IMR-90 (cell line): ENCODE results near the gene COQ2. TPM values are rescaled to one million over a fixed set of nuclear protein-coding genes. Genes with fewer than 3 reads are reported as not detected.

Experiments
- ATAC-seq: fragments of 200-7000 bp; cut with Tn5 transposase; 2 replicates; pipeline ENCODE4 v1.9.1; 2020; ENCODE audit warnings: low read depth, mild to moderate bottlenecking, moderate library complexity
- BruUV-seq: library from RNA; stranded (reverse); fragments of 400-500 nt; replicated peaks from 2 replicates; lab custom pipeline; 2021; lab: Mats Ljungman, UMichigan
- CTCF ChIA-PET: fragments of 300-600 bp; formaldehyde crosslinking; extraction: SDS; loops from one replicate; lab custom pipeline; 2021; ENCODE audit warnings: antibody characterized with exemption; lab: Yijun Ruan, JAX
- POLR2A ChIA-PET: fragments of 300-600 bp; sonication (Branson Sonifier 250); formaldehyde crosslinking; loops from one replicate; lab custom pipeline; 2022; ENCODE audit warnings: antibody characterized with exemption; ENCODE audit not compliant: unreplicated experiment; lab: Charles Lee
- DNase-seq: peaks from one replicate; pipeline ENCODE4 v3.0.0; 2013
- H2AFZ ChIP-seq: replicated peaks from 2 replicates; pipeline ENCODE3; 2013; ENCODE audit warnings: low read length, mild to moderate bottlenecking; ENCODE audit not compliant: poor library complexity
- H2AK5ac ChIP-seq: 2 replicates; pipeline ENCODE4 v1.6.1; 2013; ENCODE audit warnings: low read depth, low read length, inconsistent platforms
- H2AK9ac ChIP-seq: replicated peaks from 2 replicates; pipeline ENCODE3; 2013; ENCODE audit warnings: mild to moderate bottlenecking, low read depth, low read length, moderate library complexity; ENCODE audit not compliant: poor library complexity
- H2BK120ac ChIP-seq: 2 replicates; pipeline ENCODE4 v1.6.1; 2013; ENCODE audit warnings: low read depth, low read length, inconsistent platforms
- H2BK15ac ChIP-seq: 3 replicates; pipeline ENCODE4 v1.6.1; 2013; ENCODE audit warnings: low read depth, low read length, inconsistent platforms
- H2BK20ac ChIP-seq: 2 replicates; pipeline ENCODE4 v1.6.1; 2013; ENCODE audit warnings: low read depth, mild to moderate bottlenecking, inconsistent platforms, low read length, moderate library complexity
- H2BK5ac ChIP-seq: 2 replicates; pipeline ENCODE4 v1.6.1; 2013; ENCODE audit warnings: mild to moderate bottlenecking, low read depth, low read length, inconsistent platforms; ENCODE audit not compliant: poor library complexity, severe bottlenecking
- H3K14ac ChIP-seq: replicated peaks from 2 replicates; pipeline ENCODE4 v1.6.1; 2013; ENCODE audit warnings: low read depth, low read length, inconsistent platforms
- H3K18ac ChIP-seq: 2 replicates; pipeline ENCODE4 v1.6.1; 2013; ENCODE audit warnings: low read depth, low read length, control low read depth
- H3K23ac ChIP-seq: 2 replicates; pipeline ENCODE4 v1.6.1; 2013; ENCODE audit warnings: low read depth, low read length, inconsistent platforms
- H3K27ac ChIP-seq: 2 replicates; pipeline ENCODE4 v1.5.1; 2013; ENCODE audit warnings: mild to moderate bottlenecking, control low read depth, low read length; ENCODE audit not compliant: insufficient read depth
- H3K27me3 ChIP-seq: 2 replicates; pipeline ENCODE4 v1.6.1; 2013; ENCODE audit warnings: low read length; ENCODE audit not compliant: control insufficient read depth, insufficient read depth
- H3K36me3 ChIP-seq: 2 replicates; pipeline ENCODE4 v1.6.1; 2013; ENCODE audit warnings: low read length, mixed read lengths; ENCODE audit not compliant: control insufficient read depth, insufficient read depth
- H3K4ac ChIP-seq: 2 replicates; pipeline ENCODE4 v1.6.1; 2013; ENCODE audit warnings: low read depth, low read length, inconsistent platforms
- H3K4me1 ChIP-seq: 2 replicates; pipeline ENCODE4 v1.6.1; 2013; ENCODE audit warnings: low read length, mixed read lengths; ENCODE audit not compliant: control insufficient read depth, insufficient read depth
- H3K4me2 ChIP-seq: 2 replicates; pipeline ENCODE4 v1.6.1; 2013; ENCODE audit warnings: low read depth, mild to moderate bottlenecking, control low read depth, low read length, moderate library complexity
- H3K4me3 ChIP-seq: 2 replicates; pipeline ENCODE4 v1.5.1; 2013; ENCODE audit warnings: low read depth, mild to moderate bottlenecking, control low read depth, low read length, moderate library complexity; ENCODE audit not compliant: insufficient read depth
- H3K56ac ChIP-seq: 2 replicates; pipeline ENCODE4 v1.6.1; 2013; ENCODE audit warnings: low read length, inconsistent platforms; ENCODE audit not compliant: insufficient read depth; ENCODE audit errors: extremely low read depth
- H3K79me1 ChIP-seq, 2 experiments: 2 replicates each; pipeline ENCODE4 v1.6.1; 2013; ENCODE audit warnings: low read length in 2 of 2, inconsistent platforms in 1 of 2, low read depth in 1 of 2
- H3K9ac ChIP-seq: 2 replicates; pipeline ENCODE4 v1.6.1; 2013; ENCODE audit warnings: low read depth, low read length, control low read depth
- H3K9me1 ChIP-seq: 2 replicates; pipeline ENCODE4 v1.6.1; 2013; ENCODE audit warnings: low read length, inconsistent platforms; ENCODE audit not compliant: insufficient read depth
- H3K9me3 ChIP-seq: 2 replicates; pipeline ENCODE4 v1.6.1; 2013; ENCODE audit warnings: low read length; ENCODE audit not compliant: control insufficient read depth, insufficient read depth
- H4K20me1 ChIP-seq: 2 replicates; pipeline ENCODE4 v1.6.1; 2013; ENCODE audit warnings: low read length, inconsistent platforms; ENCODE audit not compliant: insufficient read depth
- H4K5ac ChIP-seq: 2 replicates; pipeline ENCODE4 v1.6.1; 2013; ENCODE audit warnings: mild to moderate bottlenecking, low read depth, low read length, control low read depth
- H4K8ac ChIP-seq, 2 experiments: 2 replicates each; pipeline ENCODE4 v1.6.1; 2013; ENCODE audit warnings: low read depth in 2 of 2, low read length in 2 of 2, control low read depth in 1 of 2, inconsistent platforms in 1 of 2
- H4K91ac ChIP-seq: 2 replicates; pipeline ENCODE4 v1.6.1; 2013; ENCODE audit warnings: low read depth, low read length, inconsistent platforms; ENCODE audit not compliant: insufficient read depth
- BHLHE40 ChIP-seq: fragments of 150-350 bp; IDR thresholded peaks from 2 replicates; pipeline ENCODE4 v1.6.1; 2016; ENCODE audit warnings: mild to moderate bottlenecking, low read depth, low read length
- ELK1 ChIP-seq: fragments of 150-350 bp; IDR thresholded peaks from 2 replicates; pipeline ENCODE4 v1.6.1; 2016; ENCODE audit warnings: low read depth, mild to moderate bottlenecking, low read length, moderate library complexity, borderline replicate concordance
- MAZ ChIP-seq: IDR thresholded peaks from 2 replicates; pipeline ENCODE4 v1.6.1; 2012; ENCODE audit warnings: low read depth, mild to moderate bottlenecking, low read length, improper control_type of control experiment, moderate library complexity, borderline replicate concordance
- MXI1 ChIP-seq: IDR thresholded peaks from 2 replicates; pipeline ENCODE4 v1.6.1; 2012; ENCODE audit warnings: low read depth, mild to moderate bottlenecking, low read length, moderate library complexity, borderline replicate concordance
- NFE2L2 ChIP-seq: fragments of 150-350 bp; IDR thresholded peaks from 2 replicates; pipeline ENCODE4 v1.6.1; 2016; ENCODE audit warnings: low read depth, mild to moderate bottlenecking, low read length
- RAD21 ChIP-seq: IDR thresholded peaks from 2 replicates; pipeline ENCODE4 v1.6.1; 2012; ENCODE audit warnings: low read length, improper control_type of control experiment
- RCOR1 ChIP-seq: IDR thresholded peaks from 2 replicates; pipeline ENCODE4 v1.6.1; 2012; ENCODE audit warnings: mild to moderate bottlenecking, low read length, improper control_type of control experiment; ENCODE audit not compliant: insufficient replicate concordance
- WGBS, 2 experiments: methylation state at CpG; one replicate each; pipeline versions ENCODE4 v1.1.5 to v1.1.7; 2013; ENCODE audit warnings: missing lambda C conversion rate in 2 of 2; ENCODE audit not compliant: insufficient read length in 1 of 2; ENCODE audit errors: extremely low coverage in 2 of 2; 5-methylcytosine and 5-hydroxymethylcytosine counted together
- dilution Hi-C: fragments of 300-500 bp; cut with HindIII; formaldehyde crosslinking; loops from one replicate; pipeline ENCODE4 v1.14.3; 2018; ENCODE audit warnings: low sequenced_read_pairs; ENCODE audit not compliant: unreplicated experiment
- in situ Hi-C: fragments of 300-500 bp; cut with MboI; formaldehyde crosslinking; loops from 3 replicates; pipeline ENCODE4 v1.14.3; 2019; ENCODE audit warnings: low sequenced_read_pairs, inconsistent platforms, mixed read lengths
- intact Hi-C: fragments of 100-400 bp; cut with micrococcal nuclease; formaldehyde crosslinking; loops from 2 replicates; pipeline ENCODE4 v1.10.0; 2022
- polyA plus RNA-seq, 3 experiments: library from polyadenylated mRNA; depleted of rRNA; stranded (reverse); fragments of >200 nt; gene quantifications; 2 replicates each; pipeline ENCODE4 v1.2.3, GENCODE V29; 2012; ENCODE audit warnings: low replicate concordance in 1 of 3
- total RNA-seq: library from RNA; depleted of rRNA; stranded (reverse); fragments of >200 nt; gene quantifications from 2 replicates; pipeline ENCODE4 v1.2.3, GENCODE V29; 2012
- TF ChIP-seq, protein P1 (sequence below): conservative IDR thresholded peaks from 2 replicates; pipeline ENCODE4 v1.5.1; 2012; ENCODE audit warnings: mild to moderate bottlenecking, low read depth, low read length, improper control_type of control experiment

COQ2 gene
- total and polyA plus RNA-seq, 2 of the 4 experiments (the other 2 are of a cell fraction), result 7.3 to 7.4 TPM

GRCh38 chr4:83331956-83332355 is 47.4 kb upstream of the COQ2 start:
- H2BK5ac ChIP-seq, result no peak overlapping the region
- H3K79me1 ChIP-seq, result no peaks in the 10 kb centered on the region
- H2AFZ ChIP-seq, result no peak overlapping the region
- CTCF ChIA-PET, result interaction anchor here (1.2 kb wide), 1 partner anchor 12 kb away, joined by 3 read pairs; no protein-coding TSS in a partner anchor
- H2BK120ac ChIP-seq, result no peak overlapping the region
- dilution Hi-C loops, result no loop called here
- in situ Hi-C loops, result no loop called here
- no peak overlapping the region for H3K4me3 ChIP-seq
- H4K5ac ChIP-seq, result no peak overlapping the region
- no peak overlapping the region for H2BK15ac ChIP-seq
- H3K27ac ChIP-seq, result no peak overlapping the region
- H3K4ac ChIP-seq, result no peak overlapping the region
- H2AK5ac ChIP-seq, result no peak overlapping the region
- H3K18ac ChIP-seq, result no peak overlapping the region
- ATAC-seq (no peak), DNase-seq (no peak)
- no peak overlapping the region for H3K4me2 ChIP-seq
- intact Hi-C loops, result no loop called here
- TF ChIP-seq MAZ, result no peak
- TF ChIP-seq RCOR1, result no peak
- TF ChIP-seq, protein P1, sequence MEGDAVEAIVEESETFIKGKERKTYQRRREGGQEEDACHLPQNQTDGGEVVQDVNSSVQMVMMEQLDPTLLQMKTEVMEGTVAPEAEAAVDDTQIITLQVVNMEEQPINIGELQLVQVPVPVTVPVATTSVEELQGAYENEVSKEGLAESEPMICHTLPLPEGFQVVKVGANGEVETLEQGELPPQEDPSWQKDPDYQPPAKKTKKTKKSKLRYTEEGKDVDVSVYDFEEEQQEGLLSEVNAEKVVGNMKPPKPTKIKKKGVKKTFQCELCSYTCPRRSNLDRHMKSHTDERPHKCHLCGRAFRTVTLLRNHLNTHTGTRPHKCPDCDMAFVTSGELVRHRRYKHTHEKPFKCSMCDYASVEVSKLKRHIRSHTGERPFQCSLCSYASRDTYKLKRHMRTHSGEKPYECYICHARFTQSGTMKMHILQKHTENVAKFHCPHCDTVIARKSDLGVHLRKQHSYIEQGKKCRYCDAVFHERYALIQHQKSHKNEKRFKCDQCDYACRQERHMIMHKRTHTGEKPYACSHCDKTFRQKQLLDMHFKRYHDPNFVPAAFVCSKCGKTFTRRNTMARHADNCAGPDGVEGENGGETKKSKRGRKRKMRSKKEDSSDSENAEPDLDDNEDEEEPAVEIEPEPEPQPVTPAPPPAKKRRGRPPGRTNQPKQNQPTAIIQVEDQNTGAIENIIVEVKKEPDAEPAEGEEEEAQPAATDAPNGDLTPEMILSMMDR, result no peak
- no peak for TF ChIP-seq MXI1
- no peak for TF ChIP-seq ELK1
- TF ChIP-seq BHLHE40, result no peak
- TF ChIP-seq NFE2L2, result no peak
- no peak for TF ChIP-seq RAD21
- H3K4me1 ChIP-seq, result no peaks in the 10 kb centered on the region; the same call in 1 of the 2 replicates
- H4K20me1 ChIP-seq, result no peaks in the 10 kb centered on the region
- H2AK9ac ChIP-seq, result no peak overlapping the region
- H3K9me1 ChIP-seq, result no peaks in the 10 kb centered on the region; the same call in 1 of the 2 replicates
- H3K23ac ChIP-seq, result no peak overlapping the region
- H3K9ac ChIP-seq, result no peak overlapping the region
- no peaks in the 10 kb centered on the region for H3K36me3 ChIP-seq
- POLR2A ChIA-PET, result no interaction called here
- no peak overlapping the region for H4K8ac ChIP-seq
- H3K56ac ChIP-seq, result no peak overlapping the region
- BruUV-seq, result no TSS peak
- H3K27me3 ChIP-seq, result peaks cover 45% of the 10 kb centered on the region
- no peak overlapping the region for H2BK20ac ChIP-seq
- H3K9me3 ChIP-seq, result no peaks in the 10 kb centered on the region
- H4K91ac ChIP-seq, result no peak overlapping the region
- no CpG with 5 or more reads among the region's 3 CpGs for WGBS, 2 experiments
- no peak overlapping the region for H3K14ac ChIP-seq
